Activated T-helper 9 cell treated with anti-CD3 and anti-CD28 coated beads, Interleukin-2, amount 50 U/mL, for 16 hours (primary cell): ENCODE results near the gene SPI1.
A peak's percentile ranks its signal among the peaks of the same experiment; 100 is the strongest.

Source experiments
- DNase-seq: peaks from one replicate; pipeline ENCODE4 v3.0.0-alpha.2; 2020; ENCODE audit warnings: low read depth

Gene SPI1

GRCh38 chr11:47378010-47378835 is at the start of gene SPI1:
Gene SPI1 (minus strand): TSS chr11:47378547. CDS start chr11:47378353, 194 bp downstream.
- DNase-seq: no peak

- DNase-seq: peak; percentile 98
Observed at GRCh38 chr11:47426062-47426956, 48.0 kb upstream of the SPI1 start, which contains the start of gene PSMC3. Gene PSMC3 (minus strand): TSS chr11:47426439. CDS start chr11:47426279, 160 bp downstream.

GRCh38 chr11:47425611-47426010 is 47.3 kb upstream of the SPI1 start:
- DNase-seq: no peak

- DNase-seq: no peak
Observed at GRCh38 chr11:47418454-47419259, 40.3 kb upstream of the SPI1 start.

GRCh38 chr11:47417712-47418111 is 39.4 kb upstream of the SPI1 start:
- DNase-seq: no peak

GRCh38 chr11:47415949-47416472 is 37.7 kb upstream of the SPI1 start:
- DNase-seq: no peak

GRCh38 chr11:47415091-47415854 is 36.9 kb upstream of the SPI1 start:
- no peak for DNase-seq

- DNase-seq: no peak
Observed at GRCh38 chr11:47414685-47415070, 36.3 kb upstream of the SPI1 start.

GRCh38 chr11:47413908-47414684 is 35.7 kb upstream of the SPI1 start:
- no peak for DNase-seq

- DNase-seq: no peak
Observed at GRCh38 chr11:47413351-47413750, 35.0 kb upstream of the SPI1 start.

- DNase-seq: peak; percentile 46
Observed at GRCh38 chr11:47411884-47412746, 33.8 kb upstream of the SPI1 start.

- no peak for DNase-seq
Observed at GRCh38 chr11:47410370-47411264, 32.3 kb upstream of the SPI1 start.

GRCh38 chr11:47409440-47410369 is 31.4 kb upstream of the SPI1 start:
- no peak for DNase-seq

GRCh38 chr11:47408598-47409439 is 30.5 kb upstream of the SPI1 start:
- DNase-seq: no peak

- peak; percentile 87 for DNase-seq
Observed at GRCh38 chr11:47407746-47408590, 29.6 kb upstream of the SPI1 start, which contains the start of gene SLC39A13. Gene SLC39A13 (plus strand): TSS chr11:47408590. CDS start chr11:47410095, 1,505 bp downstream.
